Measurements from ENCODE around the gene SPINK9. TPM values are rescaled to one million over a fixed set of nuclear protein-coding genes. Genes with fewer than 3 reads are reported as not detected.

SPINK9 gene
- total and polyA plus RNA-seq, 2 of the 4 experiments (the other 2 are of a cell fraction): not detected

GRCh38 chr5:148352696-148353095, 17.3 kb downstream of the SPINK9 start:
- intact Hi-C loops (cut with micrococcal nuclease): no loop called here

More at GRCh38 chr5:148352696-148353095, 17.3 kb downstream of the SPINK9 start:
- no CpG with 5 or more reads among the region's 1 CpG for WGBS, 2 experiments (ENCODE audit: extremely low coverage in 2 of 2, insufficient read length in 1 of 2)
- H3K9me1 ChIP-seq (ENCODE audit: insufficient read depth, low read length): no peaks in the 10 kb centered on the region
- H2AK5ac ChIP-seq (ENCODE audit: low read depth, low read length): no peak overlapping the region
- in situ Hi-C loops (cut with MboI; ENCODE audit: low sequenced_read_pairs): no loop called here
- no peak overlapping the region for H3K4ac ChIP-seq (ENCODE audit: low read depth, low read length)
- TF ChIP-seq, protein P1, sequence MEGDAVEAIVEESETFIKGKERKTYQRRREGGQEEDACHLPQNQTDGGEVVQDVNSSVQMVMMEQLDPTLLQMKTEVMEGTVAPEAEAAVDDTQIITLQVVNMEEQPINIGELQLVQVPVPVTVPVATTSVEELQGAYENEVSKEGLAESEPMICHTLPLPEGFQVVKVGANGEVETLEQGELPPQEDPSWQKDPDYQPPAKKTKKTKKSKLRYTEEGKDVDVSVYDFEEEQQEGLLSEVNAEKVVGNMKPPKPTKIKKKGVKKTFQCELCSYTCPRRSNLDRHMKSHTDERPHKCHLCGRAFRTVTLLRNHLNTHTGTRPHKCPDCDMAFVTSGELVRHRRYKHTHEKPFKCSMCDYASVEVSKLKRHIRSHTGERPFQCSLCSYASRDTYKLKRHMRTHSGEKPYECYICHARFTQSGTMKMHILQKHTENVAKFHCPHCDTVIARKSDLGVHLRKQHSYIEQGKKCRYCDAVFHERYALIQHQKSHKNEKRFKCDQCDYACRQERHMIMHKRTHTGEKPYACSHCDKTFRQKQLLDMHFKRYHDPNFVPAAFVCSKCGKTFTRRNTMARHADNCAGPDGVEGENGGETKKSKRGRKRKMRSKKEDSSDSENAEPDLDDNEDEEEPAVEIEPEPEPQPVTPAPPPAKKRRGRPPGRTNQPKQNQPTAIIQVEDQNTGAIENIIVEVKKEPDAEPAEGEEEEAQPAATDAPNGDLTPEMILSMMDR (conservative IDR thresholded peaks at IDR 0.05; ENCODE audit: low read depth, low read length): no peak
- TF ChIP-seq CHD1 (IDR thresholded peaks at IDR 0.05; ENCODE audit: low read depth, low read length): no peak
- no peak for TF ChIP-seq MXI1 (IDR thresholded peaks at IDR 0.05; ENCODE audit: borderline replicate concordance, low read depth, low read length)
- no peak for TF ChIP-seq POLR2A (IDR thresholded peaks at IDR 0.05; ENCODE audit: low read depth, low read length)
- H3K36me3 ChIP-seq (ENCODE audit: control insufficient read depth, insufficient read depth, low read length): no peaks in the 10 kb centered on the region
- no peak overlapping the region for H3K27ac ChIP-seq (ENCODE audit: insufficient read depth, low read length)
- no TSS peak for BruUV-seq (replicated peaks)
- H3K27me3 ChIP-seq (ENCODE audit: control insufficient read depth, insufficient read depth, low read length): no peaks in the 10 kb centered on the region
- H2BK20ac ChIP-seq (ENCODE audit: low read depth, low read length): no peak overlapping the region
- H3K23ac ChIP-seq (ENCODE audit: low read depth, low read length): no peak overlapping the region
- dilution Hi-C loops (cut with HindIII; ENCODE audit: low sequenced_read_pairs, unreplicated experiment): no loop called here
- H3K4me1 ChIP-seq (ENCODE audit: control insufficient read depth, insufficient read depth, low read length): no peaks in the 10 kb centered on the region
- no peak overlapping the region for H4K8ac ChIP-seq (ENCODE audit: low read depth in 2 of 2, low read length in 2 of 2)
- no peak overlapping the region for H2BK5ac ChIP-seq (ENCODE audit: low read depth, low read length, poor library complexity, severe bottlenecking)
- no peaks in the 10 kb centered on the region for H3K9me3 ChIP-seq (ENCODE audit: control insufficient read depth, insufficient read depth, low read length)
- H3K4me2 ChIP-seq (ENCODE audit: low read depth, low read length): no peak overlapping the region
- H3K4me3 ChIP-seq (ENCODE audit: insufficient read depth, low read depth, low read length): no peak overlapping the region
- H3K56ac ChIP-seq (ENCODE audit: extremely low read depth, insufficient read depth, low read length): no peak overlapping the region
- no peak overlapping the region for H3K18ac ChIP-seq (ENCODE audit: low read depth, low read length)
- ATAC-seq (ENCODE audit: low read depth): no peak
- DNase-seq: no peak
- H3K79me1 ChIP-seq (ENCODE audit: low read depth in 1 of 2, low read length in 2 of 2): no peaks in the 10 kb centered on the region
- ChIA-PET POLR2A (ENCODE audit: unreplicated experiment) (interaction anchor here (0.5 kb wide), 1 partner anchor 821 kb away, joined by 4 read pairs; no protein-coding TSS in a partner anchor), CTCF (no interaction called here)
- no peak overlapping the region for H4K5ac ChIP-seq (ENCODE audit: low read depth, low read length)
- H4K20me1 ChIP-seq (ENCODE audit: insufficient read depth, low read length): no peaks in the 10 kb centered on the region
- H3K9ac ChIP-seq (ENCODE audit: low read depth, low read length): no peak overlapping the region
- no peak overlapping the region for H2BK120ac ChIP-seq (ENCODE audit: low read depth, low read length)
- no peak overlapping the region for H2AK9ac ChIP-seq (replicated peaks; ENCODE audit: low read depth, low read length, poor library complexity)
- no peak overlapping the region for H4K91ac ChIP-seq (ENCODE audit: insufficient read depth, low read depth, low read length)
- H2BK15ac ChIP-seq (ENCODE audit: low read depth, low read length): no peak overlapping the region
- H3K14ac ChIP-seq (replicated peaks; ENCODE audit: low read depth, low read length): no peak overlapping the region
- no peak overlapping the region for H2AFZ ChIP-seq (replicated peaks; ENCODE audit: low read length, poor library complexity)
